Spleen (tissue), 11 donors: ENCODE results near the gene ZNF532. TPM values are rescaled to one million over a fixed set of nuclear protein-coding genes. Genes with fewer than 3 reads are reported as not detected.

Experiments
- DNase-seq: peaks from one replicate; pipeline ENCODE4 v3.0.0-alpha.2; 2020
- H3K27ac ChIP-seq, 8 donors: fragments of 200-600 bp; sonication (generic) in 7 of 8; 1 replicate in 4 of 8; 2 replicates in 4 of 8; pipeline versions ENCODE4 v1.5.0 to v1.8.0; 2016 to 2021; ENCODE audit warnings: inconsistent platforms in 4 of 8, mild to moderate bottlenecking in 4 of 8, moderate library complexity in 1 of 8
- H3K27me3 ChIP-seq, 7 donors: fragments of 200-600 bp; sonication (generic) in 6 of 7; replicated peaks in 1 of 7; 1 replicate in 4 of 7; 2 replicates in 3 of 7; pipeline versions ENCODE4 v1.5.0 to v1.8.0; 2016 to 2021; ENCODE audit warnings: inconsistent platforms in 3 of 7, mild to moderate bottlenecking in 1 of 7
- H3K36me3 ChIP-seq, 6 donors: fragments of 200-600 bp; sonication (generic) in 5 of 6; 1 replicate in 4 of 6; 2 replicates in 2 of 6; pipeline versions ENCODE4 v1.5.0 to v1.8.0; 2016 to 2021; ENCODE audit warnings: inconsistent platforms in 2 of 6
- H3K4me1 ChIP-seq, 6 donors: fragments of 200-600 bp; sonication (generic) in 5 of 6; 1 replicate in 3 of 6; 2 replicates in 3 of 6; pipeline versions ENCODE4 v1.5.0 to v1.8.0; 2016 to 2021; ENCODE audit warnings: inconsistent platforms in 3 of 6
- H3K4me3 ChIP-seq, 8 donors: fragments of 200-600 bp; sonication (generic) in 7 of 8; 1 replicate in 4 of 8; 2 replicates in 4 of 8; pipeline versions ENCODE4 v1.5.0 to v1.8.0; 2016 to 2021; ENCODE audit warnings: inconsistent platforms in 4 of 8, mild to moderate bottlenecking in 4 of 8, moderate library complexity in 2 of 8
- H3K9me3 ChIP-seq, 8 donors: fragments of 200-600 bp; sonication (generic) in 7 of 8; 1 replicate in 4 of 8; 2 replicates in 4 of 8; pipeline versions ENCODE4 v1.5.0 to v1.8.0; 2016 to 2021; ENCODE audit warnings: inconsistent platforms in 4 of 8
- POLR2A ChIP-seq, 3 donors: fragments of 450-650 bp; IDR thresholded peaks; one replicate each; pipeline ENCODE4 v1.5.1; 2017; ENCODE audit warnings: antibody characterized with exemption in 3 of 3, mild to moderate bottlenecking in 1 of 3
- POLR2AphosphoS5 ChIP-seq, 3 donors: sonication (generic); formaldehyde crosslinking; IDR thresholded peaks; one replicate each; pipeline ENCODE4 v1.5.1; 2017; ENCODE audit warnings: antibody characterized with exemption in 3 of 3
- WGBS, 5 donors: extraction: QIAGEN DNeasy Blood & Tissue Kit in 3 of 5; methylation state at CpG; one replicate each; pipeline versions ENCODE4 v1.1.5 to v1.1.7; 2013 to 2018; 5-methylcytosine and 5-hydroxymethylcytosine counted together
- intact Hi-C: fragments of 100-400 bp; cut with DNase I; formaldehyde crosslinking; loops from one replicate; pipeline ENCODE4 v1.15.0; 2023; ENCODE audit warnings: low total_unique reads
- polyA plus RNA-seq, 3 donors: library from polyadenylated mRNA; stranded (reverse); fragments of 200-250 nt; gene quantifications; one replicate each; pipeline ENCODE4 v1.2.1, GENCODE V29; 2013
- total RNA-seq, 7 donors: library from RNA; depleted of rRNA in 3 of 7; stranded (reverse); fragments of >200 nt in 3 of 7; fragmentation: NEBNext Ultra II Directional in 4 of 7; extraction: Animal tissue kit (Norgen Biotek cat#: 25700) in 4 of 7; gene quantifications; one replicate each; pipeline versions ENCODE4 v1.1.0 to v1.2.1, GENCODE V29; 2016 to 2021
- TF ChIP-seq, protein P1 (sequence below), 11 experiments: fragments of 200-600 bp in 7 of 11; fragments of 450-650 bp in 4 of 11; sonication (generic) in 4 of 11; IDR thresholded peaks in 8 of 11; conservative IDR thresholded peaks in 3 of 11; 1 replicate in 7 of 11; 2 replicates in 4 of 11; pipeline versions ENCODE4 v1.4.0 to v1.8.0; 2016 to 2021; ENCODE audit warnings: antibody characterized with exemption in 11 of 11, inconsistent platforms in 4 of 11, mild to moderate bottlenecking in 1 of 11
- donor health status: healthy with polysubstance abuse.
- donor health status: DM: no; HTN: no; CAD: no; lungs with moderate emphysema.
- donor health status: DM: no; HTN: no; CAD: no.
- donor health status: Bipolar disorder and iron deficiency.
- donor health status: healthy.
- donor health status: DM: no; HTN: no; CAD: no.
- donor health status: DM: yes; HTN: yes; CAD: no.

ZNF532 gene
- total and polyA plus RNA-seq, 10 donors = 5.2 to 64.8 (median 42.4) TPM

GRCh38 chr18:58937887-58938267 is 73.2 kb downstream of the ZNF532 start:
- WGBS, 5 donors = 79 to 88% (median 82%) methylated on average over 3 of the region's 3 CpGs
- peaks cover 0 to 9% (median 0%) of the 10 kb centered on the region in 8 donors for H3K9me3 ChIP-seq
- DNase-seq = no peak
- H3K27ac ChIP-seq = peak overlapping the region in 5 of 8 donors; percentile 38 to 68 (median 50)
- H3K36me3 ChIP-seq = peaks cover 0 to 38% (median 13%) of the 10 kb centered on the region in 6 donors
- no peak overlapping the region for H3K4me3 ChIP-seq
- intact Hi-C loops = no loop called here
- peaks cover 0 to 27% (median 17%) of the 10 kb centered on the region in 6 donors for H3K4me1 ChIP-seq
- TF ChIP-seq POLR2AphosphoS5 (IDR thresholded peaks at IDR 0.05) (no peak), POLR2A (IDR thresholded peaks at IDR 0.05) (no peak)
- TF ChIP-seq, protein P1, sequence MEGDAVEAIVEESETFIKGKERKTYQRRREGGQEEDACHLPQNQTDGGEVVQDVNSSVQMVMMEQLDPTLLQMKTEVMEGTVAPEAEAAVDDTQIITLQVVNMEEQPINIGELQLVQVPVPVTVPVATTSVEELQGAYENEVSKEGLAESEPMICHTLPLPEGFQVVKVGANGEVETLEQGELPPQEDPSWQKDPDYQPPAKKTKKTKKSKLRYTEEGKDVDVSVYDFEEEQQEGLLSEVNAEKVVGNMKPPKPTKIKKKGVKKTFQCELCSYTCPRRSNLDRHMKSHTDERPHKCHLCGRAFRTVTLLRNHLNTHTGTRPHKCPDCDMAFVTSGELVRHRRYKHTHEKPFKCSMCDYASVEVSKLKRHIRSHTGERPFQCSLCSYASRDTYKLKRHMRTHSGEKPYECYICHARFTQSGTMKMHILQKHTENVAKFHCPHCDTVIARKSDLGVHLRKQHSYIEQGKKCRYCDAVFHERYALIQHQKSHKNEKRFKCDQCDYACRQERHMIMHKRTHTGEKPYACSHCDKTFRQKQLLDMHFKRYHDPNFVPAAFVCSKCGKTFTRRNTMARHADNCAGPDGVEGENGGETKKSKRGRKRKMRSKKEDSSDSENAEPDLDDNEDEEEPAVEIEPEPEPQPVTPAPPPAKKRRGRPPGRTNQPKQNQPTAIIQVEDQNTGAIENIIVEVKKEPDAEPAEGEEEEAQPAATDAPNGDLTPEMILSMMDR (IDR thresholded peaks at IDR 0.05 in 8 of 11, conservative IDR thresholded peaks at IDR 0.05 in 3 of 11) = no peak
- no peaks in the 10 kb centered on the region for H3K27me3 ChIP-seq

GRCh38 chr18:58941426-58942099 is 76.9 kb downstream of the ZNF532 start:
- Histone ChIP-seq H3K27me3 (no peaks in the 10 kb centered on the region), H3K9me3 (peaks cover 0 to 9% (median 0%) of the 10 kb centered on the region in 8 donors), H3K4me3 (no peak overlapping the region), H3K36me3 (peaks cover 0 to 34% (median 12%) of the 10 kb centered on the region in 6 donors), H3K27ac (no peak overlapping the region), H3K4me1 (peaks cover 0 to 33% (median 19%) of the 10 kb centered on the region in 6 donors)
- intact Hi-C loops = no loop called here
- TF ChIP-seq POLR2A (IDR thresholded peaks at IDR 0.05) = no peak
- TF ChIP-seq, protein P1 (IDR thresholded peaks at IDR 0.05 in 8 of 11, conservative IDR thresholded peaks at IDR 0.05 in 3 of 11) = no peak
- no peak for TF ChIP-seq POLR2AphosphoS5 (IDR thresholded peaks at IDR 0.05)
- DNase-seq = no peak
- 95 to 96% (median 96%) methylated on average over 8 of the region's 8 CpGs for WGBS, 5 donors

- WGBS, 5 donors = 63 to 83% (median 64%) methylated on average over 3 of the region's 3 CpGs
- DNase-seq = no peak
- TF ChIP-seq, protein P1 (IDR thresholded peaks at IDR 0.05 in 8 of 11, conservative IDR thresholded peaks at IDR 0.05 in 3 of 11) = no peak
- TF ChIP-seq POLR2A (IDR thresholded peaks at IDR 0.05) (no peak), POLR2AphosphoS5 (IDR thresholded peaks at IDR 0.05) (no peak)
- no peak overlapping the region for H3K4me3 ChIP-seq
- H3K27ac ChIP-seq = no peak overlapping the region
- H3K4me1 ChIP-seq = peaks cover 0 to 29% (median 11%) of the 10 kb centered on the region in 6 donors
- no peaks in the 10 kb centered on the region for H3K27me3 ChIP-seq
- peaks cover 0 to 38% (median 12%) of the 10 kb centered on the region in 6 donors for H3K36me3 ChIP-seq
- intact Hi-C loops = no loop called here
- peaks cover 0 to 9% (median 0%) of the 10 kb centered on the region in 8 donors for H3K9me3 ChIP-seq
These were observed 79.2 kb downstream of the ZNF532 start for GRCh38 chr18:58943896-58944295.

GRCh38 chr18:58947136-58947732 is 82.6 kb downstream of the ZNF532 start:
- no peaks in the 10 kb centered on the region for H3K27me3 ChIP-seq
- H3K4me3 ChIP-seq = no peak overlapping the region
- WGBS, 5 donors = 79 to 92% (median 84%) methylated on average over 7 of the region's 7 CpGs
- H3K9me3 ChIP-seq = no peaks in the 10 kb centered on the region
- intact Hi-C loops = no loop called here
- TF ChIP-seq POLR2A (IDR thresholded peaks at IDR 0.05) = no peak
- TF ChIP-seq, protein P1 (IDR thresholded peaks at IDR 0.05 in 8 of 11, conservative IDR thresholded peaks at IDR 0.05 in 3 of 11) = no peak
- peaks cover 0 to 21% (median 5%) of the 10 kb centered on the region in 6 donors for H3K36me3 ChIP-seq
- no peak for DNase-seq
- peak overlapping the region in 7 of 8 donors; percentile 22 to 79 (median 60) for H3K27ac ChIP-seq
- H3K4me1 ChIP-seq = peaks cover 0 to 29% (median 14%) of the 10 kb centered on the region in 6 donors
